Measurements from ENCODE around the gene BID.

BID gene
- total RNA-seq, result 22.5 to 33.0 (median 28.4) reads per million in 4 experiments

DNA sequence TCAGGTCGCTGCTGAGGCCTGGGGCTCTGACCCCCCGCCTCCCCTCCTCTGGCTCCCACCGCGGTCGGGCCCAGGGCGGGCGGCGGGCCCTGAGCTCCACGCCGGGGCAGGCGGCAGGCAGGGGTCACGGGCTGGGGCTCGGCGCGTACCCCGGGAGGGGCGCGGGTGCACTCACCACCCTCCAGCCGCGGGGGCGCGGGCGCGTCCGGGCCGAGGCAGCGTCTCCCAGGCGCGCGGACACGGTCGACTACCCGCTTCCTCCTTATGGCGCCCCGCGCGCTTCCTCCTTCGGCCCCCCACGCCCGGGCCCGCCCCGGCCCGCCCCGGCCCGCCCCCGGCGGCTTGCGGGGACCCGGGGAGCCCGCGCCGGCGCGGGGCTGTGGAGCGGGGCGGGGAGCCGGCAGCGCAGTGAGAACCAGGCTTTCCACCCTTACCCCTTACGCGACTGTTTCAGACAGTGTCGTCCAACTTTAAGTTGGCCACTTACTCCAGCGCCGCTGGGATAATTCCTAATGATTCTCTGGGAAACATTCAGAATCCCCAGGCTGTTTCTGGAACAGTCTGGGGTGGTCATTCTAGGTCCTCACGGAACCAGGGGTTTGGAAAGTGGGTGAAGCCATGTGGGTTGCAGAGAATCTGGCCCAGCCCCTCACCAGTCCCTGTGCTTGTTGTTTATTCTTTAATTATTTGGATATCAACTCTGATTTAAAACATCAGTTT, at the start of gene BID:
Gene BID, minus strand, starts transcription at position 264 of the 720 bp plus-strand sequence. CDS start 24,353 bp downstream, outside the sequence.
- peak; percentile 17 for DNase-seq

DNA sequence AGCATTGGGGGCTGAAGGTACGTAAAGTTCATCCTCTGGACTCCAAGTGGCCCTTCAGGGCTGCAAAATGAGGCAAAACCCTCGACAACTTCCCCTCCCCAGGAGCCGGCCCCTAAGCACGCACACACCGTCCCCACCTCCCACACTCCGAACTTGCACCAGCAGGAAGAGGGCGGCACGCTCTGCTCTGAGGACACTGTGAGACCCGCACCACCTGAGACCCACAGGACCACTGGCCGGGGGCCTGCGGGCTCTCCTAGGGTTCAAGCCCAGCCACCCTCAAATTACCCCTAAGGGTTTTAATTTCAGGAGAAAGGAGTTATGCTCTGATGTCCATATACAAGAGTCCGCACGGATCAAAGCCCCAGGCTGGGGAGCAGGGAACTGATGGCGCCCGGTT, 49.7 kb upstream of the BID start:
- DNase-seq, result no peak

DNA sequence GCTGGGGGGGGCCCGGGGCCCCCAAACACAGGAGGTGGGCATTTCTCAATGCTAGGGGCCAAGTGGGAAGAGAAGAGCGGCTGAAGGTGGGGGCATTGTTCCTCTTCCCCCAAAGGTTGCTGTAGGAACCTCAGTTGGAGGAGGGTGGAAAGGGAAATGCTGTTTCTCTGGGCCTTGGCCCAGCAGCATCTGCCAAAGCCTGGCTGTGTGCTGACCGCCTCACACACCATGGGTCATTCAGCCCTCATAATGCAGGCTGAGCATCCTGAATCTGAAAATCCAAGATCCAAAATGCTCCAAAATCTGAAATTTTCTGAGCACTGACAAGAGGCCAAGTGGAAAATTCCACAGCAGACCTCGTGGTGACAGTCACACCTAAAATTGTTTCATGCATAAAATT, 49.0 kb upstream of the BID start:
- DNase-seq, result no peak

DNA sequence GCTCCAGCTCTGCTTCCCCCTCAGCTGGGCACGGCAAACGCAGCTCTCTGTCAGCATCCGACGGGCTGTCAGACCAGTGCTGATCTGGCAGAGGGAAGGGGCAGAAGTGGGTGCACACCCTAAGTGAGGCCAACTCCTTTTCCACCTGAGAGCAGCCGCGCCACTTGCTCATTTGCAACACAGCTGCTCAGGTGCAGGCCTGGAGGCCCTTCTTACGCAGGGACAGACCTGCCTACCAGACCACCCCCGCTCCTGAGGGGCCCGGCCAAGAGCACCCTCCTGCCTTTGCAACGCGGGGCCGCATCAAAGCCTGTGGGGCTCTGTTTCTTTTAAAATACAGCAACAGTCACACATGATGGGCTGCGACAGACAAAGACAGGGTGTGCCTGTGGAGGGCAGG, 47.8 kb upstream of the BID start:
- no peak for DNase-seq

DNA sequence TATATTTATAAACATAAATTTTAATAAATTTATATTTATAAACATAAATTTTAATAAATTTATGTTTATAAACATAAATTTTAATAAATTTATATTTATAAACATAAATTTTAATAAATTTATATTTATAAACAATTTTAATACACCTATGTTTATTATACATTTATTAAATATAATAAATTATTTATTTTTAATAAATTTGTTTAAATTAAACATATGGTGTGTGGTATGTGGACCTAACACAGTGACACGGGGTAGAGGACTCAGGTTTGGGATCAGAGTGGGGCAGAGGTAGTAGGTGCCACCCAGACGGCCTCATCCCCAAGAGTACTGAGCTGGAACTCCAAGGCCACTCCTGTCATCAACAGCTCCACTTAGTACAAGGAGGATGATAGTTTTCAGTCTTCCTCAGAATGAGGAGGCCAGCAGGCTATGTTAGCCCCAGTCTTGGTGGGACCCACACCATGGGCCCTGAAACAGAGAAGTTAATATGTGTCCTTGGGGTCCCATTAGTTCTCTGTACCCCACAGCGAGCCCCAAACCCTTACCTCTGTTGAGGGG, 46.7 kb upstream of the BID start:
- no peak for DNase-seq

DNA sequence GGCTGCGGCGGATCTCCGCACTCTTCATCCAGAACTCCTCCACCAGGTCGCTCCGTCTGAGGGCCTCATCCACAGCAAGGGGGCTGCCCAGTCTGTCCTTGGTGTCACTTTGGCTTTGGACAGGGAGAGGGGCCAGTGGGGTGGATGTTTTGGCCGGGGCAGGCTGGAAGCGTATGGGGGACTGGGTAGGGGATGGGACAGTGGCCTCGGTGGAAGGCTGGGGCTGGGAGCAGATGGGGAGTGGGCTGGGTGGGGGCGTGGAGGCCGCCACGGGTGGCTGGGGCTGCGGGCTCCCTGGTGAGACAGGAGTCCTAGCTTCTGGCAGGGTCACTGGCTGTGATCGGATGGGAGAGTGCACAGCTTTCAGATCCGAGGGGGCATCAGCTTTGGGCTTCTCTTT, 44.4 kb upstream of the BID start:
- DNase-seq, result no peak

DNA sequence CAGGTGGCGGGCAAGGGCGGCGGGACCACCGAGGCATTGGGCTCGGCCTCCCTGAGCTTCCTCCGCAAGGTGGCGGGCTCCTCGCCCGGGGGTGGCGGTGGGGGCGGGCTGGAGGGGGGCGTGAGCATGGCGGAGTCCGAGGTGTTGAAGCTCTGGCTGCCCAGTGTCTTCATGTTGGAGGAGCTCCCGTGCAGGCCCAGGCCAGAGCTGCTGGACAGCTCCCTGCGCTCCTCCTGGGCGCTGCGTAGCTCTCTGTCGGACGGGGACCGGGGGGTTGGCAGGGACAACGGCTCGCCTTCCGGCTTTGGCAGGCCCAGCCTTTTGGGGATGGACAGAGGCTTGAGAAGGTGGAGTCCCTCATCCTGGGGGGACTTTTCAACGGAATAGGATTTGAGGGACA, 43.9 kb upstream of the BID start:
- DNase-seq, result no peak

DNA sequence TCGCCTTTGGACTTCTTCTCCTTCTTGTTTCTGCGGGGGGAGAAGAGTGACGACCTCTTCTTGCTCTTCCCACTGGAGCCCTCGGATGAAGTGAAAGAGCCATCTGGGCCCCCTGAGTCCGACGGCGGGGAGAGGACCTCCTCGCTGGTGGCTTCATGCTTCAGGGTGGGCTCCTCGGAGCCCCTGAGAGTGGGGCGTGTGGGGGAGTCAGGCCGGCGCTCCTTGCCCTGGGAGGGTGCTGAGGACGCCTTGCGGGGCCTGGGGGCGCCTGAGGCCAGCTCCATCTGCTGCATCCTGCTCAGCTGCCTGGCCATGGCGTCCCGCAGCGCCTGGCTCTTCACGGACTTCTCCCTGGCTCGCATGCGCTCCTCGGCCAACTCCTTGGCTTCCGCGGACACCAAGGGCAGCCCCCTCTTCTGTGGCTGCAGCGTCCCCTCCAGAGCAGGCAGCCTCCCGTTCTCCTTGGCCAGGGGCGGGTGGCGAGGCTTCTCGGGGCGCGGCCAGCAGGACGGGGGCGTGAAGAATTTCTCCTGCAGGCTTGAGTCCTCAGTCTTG, 43.3 kb upstream of the BID start:
- no peak for DNase-seq

DNA sequence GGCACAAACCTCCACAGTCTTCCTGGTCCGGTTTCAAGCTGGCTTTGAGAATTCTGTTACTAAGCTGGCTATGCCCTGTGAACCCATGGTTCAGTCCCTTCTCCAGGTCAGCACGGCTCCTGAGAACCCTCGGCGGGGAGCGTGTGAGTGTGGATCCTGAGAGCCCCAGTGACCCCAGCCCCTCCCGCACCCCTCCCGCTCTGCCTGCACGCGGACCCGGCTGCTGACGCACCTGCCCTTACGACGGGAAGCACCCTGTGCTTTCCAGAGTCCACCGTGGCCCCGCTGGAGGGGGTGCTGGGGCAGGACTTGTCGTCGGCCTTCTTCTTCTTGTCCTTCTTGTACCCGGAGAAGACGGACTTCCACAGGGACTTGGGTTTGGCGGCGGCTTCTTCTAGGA, 42.8 kb upstream of the BID start:
- DNase-seq, result no peak

DNA sequence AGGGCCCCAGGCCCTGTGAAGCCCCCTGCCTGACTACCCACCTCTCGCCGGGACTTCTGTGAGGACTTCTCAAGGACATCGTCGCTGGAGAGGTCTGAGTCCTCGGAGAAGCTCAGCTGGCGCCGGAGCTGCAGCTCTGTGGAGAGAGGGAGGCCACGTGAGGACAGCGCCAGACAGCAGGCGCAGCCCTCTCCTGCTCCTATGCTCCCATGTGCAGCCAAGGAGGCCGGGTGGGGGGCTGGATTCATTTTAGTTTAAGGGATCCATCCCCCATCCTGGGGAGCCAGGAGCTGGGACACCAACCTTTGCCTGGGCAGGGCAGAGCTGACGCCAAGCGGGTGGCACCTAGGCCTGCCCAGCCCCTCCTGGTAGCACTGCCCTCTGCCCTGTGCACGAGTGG, 42.4 kb upstream of the BID start:
- DNase-seq, result no peak

DNA sequence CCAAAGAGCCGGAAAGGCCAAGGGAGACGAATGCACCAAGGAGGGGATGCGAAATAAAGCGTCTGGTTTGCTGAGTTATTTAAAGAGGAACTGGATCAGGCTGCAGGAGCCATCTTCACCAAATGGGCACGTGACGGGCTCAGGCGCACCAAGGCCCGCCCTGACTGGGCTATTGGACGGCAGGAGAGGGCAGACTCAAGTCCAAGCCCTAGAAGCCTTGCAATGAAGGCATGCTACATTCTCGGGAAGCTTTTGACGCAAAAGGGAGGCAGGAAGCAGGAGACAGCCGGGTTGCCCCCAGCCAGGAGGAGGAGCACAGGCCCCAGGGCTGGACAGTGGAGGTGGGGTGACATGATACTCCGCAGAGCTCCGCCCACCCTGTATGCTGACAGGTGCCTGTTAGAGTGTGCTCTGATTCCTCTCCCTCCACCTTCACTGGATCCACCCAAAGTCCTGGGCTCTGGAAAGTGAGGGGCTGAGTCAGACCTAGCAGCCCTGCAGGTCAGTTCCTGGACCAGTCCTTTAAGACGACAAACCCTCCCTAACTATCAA, 41.5 kb upstream of the BID start:
- no peak for DNase-seq

DNA sequence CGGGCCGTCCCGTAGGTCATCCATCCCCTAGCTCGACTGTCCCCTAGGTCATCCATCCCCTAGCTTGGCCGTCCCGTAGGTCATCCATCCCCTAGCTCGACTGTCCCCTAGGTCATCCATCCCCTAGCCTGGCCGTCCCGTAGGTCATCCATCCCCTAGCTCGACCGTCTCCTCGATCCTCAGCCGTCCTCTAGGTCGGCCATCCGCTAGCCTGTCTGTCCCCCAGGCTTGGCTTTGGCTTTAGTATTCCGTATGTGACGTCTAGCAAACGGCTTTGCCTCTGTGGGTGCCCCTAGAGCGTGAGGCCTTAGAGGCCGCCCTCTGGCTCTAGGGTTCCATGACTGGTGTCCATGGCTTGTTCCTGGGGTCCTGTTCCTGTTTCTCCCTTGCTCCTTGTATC, 40.6 kb upstream of the BID start:
- DNase-seq, result no peak

DNA sequence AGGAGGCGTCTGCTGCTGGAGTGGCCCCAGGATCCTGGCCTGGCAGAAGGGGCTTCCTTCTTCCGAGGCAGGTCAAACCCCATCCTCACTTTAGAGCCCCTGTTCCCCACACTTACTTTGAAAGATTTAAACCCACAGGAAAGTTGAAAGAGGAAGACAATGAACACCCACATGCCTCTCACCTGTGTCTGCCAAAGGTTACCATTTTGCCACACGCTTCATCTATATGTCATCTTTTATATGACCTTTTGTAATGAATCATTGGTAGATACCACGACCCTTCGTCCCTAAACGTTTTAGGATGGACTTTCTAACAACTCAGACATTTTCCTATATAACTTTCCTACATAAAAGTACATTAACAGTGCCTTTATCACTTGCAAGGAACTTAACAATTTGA, 39.8 kb upstream of the BID start:
- no peak for DNase-seq

DNA sequence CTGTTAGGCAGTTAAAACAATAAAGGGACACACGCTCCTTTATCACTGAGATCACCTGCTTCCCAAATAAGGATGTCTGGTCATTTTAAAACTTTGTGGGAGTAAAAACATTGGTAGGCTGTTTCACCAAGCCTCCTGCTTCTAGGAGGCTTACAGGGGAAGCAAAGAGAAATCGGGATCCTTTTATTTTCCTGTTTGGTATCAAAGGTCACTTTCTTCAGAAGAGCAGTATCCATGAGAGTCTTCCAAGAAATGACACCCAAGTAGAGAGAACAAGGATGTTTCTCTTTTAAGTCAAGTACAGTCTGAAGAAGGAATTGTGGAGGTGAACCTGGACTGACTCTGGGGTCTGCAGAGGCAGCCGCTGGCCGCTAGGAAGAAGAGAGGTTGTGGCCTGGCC, 36.9 kb upstream of the BID start:
- DNase-seq, result no peak

DNA sequence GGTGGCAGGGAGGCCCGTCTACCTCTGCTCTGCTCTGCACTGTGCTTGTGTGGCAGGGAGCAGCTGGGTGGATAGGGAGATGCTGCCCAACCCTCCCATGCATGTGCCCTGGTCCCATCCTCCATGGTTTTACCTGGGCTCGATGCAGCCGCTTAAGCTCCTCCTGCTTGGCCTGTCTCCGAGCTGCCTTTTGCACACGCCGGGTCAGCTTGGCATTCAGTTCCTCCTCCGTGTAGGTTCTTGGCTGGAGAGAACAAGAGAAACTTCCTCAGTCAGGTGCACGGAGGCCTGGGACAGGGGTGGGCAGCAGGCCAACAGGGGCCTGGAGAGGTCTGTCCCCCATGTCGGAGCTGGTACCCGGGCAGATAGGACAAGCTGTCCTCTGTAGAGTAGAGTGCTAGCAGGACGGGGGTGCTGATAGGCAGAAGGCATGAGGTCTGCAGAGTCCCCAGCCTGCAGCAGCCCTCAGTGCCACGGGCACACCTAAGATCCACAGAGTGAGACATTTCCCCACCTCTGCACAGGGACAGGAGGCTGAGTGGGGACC, 36.4 kb upstream of the BID start:
- no peak for DNase-seq

DNA sequence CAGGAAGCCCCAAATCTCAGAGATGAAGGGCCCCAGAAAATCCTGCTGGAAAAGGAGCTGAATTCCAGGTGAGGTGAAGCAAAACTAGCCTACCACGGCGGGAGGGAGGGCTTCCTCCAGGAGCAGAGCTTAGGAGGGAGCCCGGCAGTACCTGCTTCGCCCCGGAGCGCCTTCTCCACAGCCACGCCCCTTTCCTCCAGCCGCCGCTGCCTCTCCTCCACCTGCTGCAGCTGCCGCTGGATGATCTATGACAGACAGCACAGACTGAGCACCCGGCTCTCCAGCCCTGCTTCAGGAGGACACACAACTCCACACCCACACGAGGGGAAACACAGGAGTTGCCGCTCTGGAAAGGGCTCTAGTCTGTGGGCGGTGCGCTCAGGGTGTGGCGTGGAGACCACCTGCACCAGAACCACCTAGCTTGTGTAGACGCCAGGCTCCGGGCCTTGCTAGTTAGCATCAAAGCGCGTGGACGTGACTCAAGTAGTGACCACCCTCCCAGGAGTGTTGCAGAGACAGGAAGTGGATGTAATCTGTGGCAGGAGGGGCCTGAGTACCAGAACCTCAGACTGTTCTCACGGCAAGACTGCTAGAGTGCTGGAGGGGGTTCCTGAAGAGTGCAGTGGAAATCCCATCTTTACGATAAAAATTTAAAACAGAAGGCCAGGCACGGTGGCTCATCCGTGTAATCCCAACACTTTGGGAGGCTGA, 34.6 kb upstream of the BID start:
- no peak for DNase-seq

DNA sequence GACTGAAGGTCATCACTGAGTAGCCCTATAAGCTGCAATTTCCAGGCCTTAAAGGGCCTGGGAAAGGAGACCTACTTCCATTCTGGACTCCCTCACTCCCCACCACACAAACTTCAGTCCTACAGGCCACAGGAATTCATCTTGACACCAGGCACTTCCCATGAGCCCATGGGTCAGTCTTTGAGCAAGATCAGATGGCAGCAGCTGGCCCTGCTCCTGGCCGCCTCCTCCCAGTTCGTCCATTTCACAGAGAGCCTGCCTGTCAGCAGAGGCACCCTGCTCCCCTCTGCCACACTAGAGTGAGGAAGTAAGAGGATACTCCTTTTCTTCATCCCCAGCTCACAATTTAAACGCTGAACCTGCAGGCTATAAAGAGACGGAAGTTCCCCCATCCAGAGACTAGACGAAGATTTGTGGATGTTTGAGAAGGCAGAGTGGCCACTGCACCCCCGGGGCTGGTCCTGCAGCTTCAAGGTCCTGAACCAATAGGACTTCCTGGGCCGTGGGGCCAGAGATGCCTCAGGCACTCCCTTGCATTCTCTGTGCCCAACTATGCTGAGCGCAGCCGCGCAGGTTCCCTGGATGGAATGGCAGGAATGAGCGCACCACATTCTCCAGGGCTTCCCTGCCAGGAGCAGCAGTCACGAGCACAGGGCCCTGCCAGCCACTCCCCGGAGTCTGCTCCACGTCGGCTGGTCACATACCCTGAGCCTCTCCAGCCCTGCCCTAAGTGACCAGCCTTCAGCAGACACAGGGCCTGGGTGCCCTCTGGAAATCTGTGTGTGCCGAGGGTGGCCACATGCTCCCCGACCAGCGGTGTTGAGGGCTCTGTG, 33.5 kb upstream of the BID start:
- DNase-seq, result no peak

DNA sequence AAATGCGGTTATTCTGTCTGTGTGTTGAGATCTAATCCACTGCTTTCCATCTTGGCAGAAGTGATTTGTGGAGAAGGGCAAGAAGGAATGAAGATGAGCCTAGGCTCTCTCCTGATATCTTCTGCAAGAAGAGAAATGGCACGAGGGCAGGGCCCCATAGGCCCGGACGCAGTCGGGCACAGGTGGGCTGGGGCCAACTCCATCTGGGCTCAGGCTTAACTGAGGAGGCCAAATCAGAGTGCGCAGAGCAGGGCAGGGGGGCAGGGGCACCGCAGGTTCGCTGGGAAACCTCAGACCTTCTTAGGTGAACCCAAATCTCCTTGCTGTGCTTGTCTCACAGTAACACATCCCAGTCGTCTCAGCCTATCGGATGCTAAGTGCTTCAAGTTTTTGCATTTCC, 32.8 kb upstream of the BID start:
- no peak for DNase-seq

DNA sequence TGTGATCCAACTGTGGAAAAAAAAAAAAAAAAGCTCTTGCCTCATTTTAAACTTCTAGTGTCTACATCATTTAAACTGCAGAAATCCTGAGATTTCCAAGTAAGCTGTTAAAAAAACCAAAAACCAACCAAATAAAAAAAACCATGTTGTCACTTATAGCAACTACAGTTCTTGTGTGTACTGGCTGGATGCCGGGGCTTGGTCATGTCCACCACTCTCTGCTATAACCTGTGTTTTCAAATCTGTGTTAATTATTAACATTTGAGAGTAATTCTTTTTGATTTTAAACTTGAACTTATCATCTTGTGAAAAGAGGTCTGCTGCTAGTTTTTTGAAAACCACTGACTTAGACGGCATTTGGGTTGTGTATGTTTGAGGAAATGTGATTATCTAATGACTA, 32.2 kb upstream of the BID start:
- no peak for DNase-seq

DNA sequence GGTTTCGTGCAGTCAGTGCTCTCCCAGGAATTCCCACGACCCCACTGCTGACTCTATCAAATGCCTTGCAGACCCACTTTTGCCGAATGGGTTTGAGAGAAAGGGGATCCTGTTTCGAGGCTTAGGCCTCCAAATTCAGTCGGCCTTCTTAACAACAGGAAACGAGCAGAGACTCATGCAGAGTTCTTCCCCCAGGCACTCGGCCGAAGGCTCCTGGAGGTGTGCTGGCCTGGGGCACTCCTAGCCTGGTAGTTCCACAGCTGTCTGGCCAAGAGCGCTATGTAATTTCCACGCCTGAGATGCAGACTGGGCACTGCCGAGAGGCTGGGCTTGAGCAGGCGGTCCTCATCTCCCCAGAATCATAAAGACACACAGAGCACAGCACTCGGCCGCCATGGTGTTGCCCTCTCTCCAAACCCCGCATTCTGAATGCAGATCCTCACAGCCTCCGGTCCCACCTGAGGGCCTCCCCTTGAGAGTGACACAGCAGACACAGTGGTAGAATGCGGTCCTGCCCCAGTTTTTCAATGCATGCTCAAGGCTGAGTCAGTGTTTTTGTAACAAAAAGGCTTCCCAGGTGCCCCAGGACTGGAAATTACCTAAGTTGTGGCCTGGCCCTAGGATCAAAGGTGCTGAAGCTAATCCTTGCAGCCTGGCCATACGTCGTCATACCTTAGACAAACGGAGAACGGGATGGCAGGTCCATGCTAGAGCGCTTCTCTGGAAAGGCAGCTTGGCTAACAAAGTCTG, 30.2 kb upstream of the BID start:
- DNase-seq, result no peak

DNA sequence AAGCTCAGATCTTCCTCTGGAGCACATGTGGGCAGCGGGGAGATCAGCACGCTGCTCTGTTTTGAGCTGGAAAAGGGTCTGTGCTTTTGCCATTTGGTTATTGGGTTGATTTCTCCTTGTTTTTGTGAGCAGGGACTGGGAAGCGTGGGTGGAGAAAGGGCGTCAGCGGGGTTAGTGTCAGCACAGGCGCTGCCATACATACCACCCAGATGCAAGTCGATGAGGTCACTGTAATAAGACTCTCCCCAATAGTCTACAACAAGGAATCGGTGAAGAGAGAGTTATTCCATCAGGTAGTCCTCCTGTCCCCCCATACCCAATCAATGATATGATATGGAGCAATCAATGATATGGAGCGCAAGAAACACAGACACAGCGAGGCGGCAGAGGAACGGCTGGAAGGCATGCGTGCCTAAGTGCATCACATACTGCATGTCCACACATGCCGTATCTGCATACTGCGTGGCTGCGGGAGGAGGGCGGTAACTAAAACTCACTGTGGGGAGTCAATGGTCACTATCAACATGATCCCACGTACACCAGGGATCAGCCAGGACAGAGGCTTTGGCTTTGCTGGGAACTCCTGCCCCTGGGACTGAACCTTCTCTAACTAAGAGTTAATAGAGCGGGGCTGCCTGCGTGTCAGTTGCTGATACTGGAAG, 29.5 kb upstream of the BID start:
- no peak for DNase-seq
